Activated CD8-positive, alpha-beta memory T cell treated with anti-CD3 and anti-CD28 coated beads, Interleukin-2, amount 50 U/mL, for 1 hour (primary cell): ENCODE measurements around the gene LSMEM2.
A peak's percentile ranks its signal among the peaks of the same experiment; 100 is the strongest.
"Not testable (repeated sequence)": the region's sequence is repeated elsewhere in the genome, so short reads cannot be mapped to it uniquely, and the experiment has no call there.

Experiments
- DNase-seq: peaks from one replicate; pipeline ENCODE4 v3.0.0-alpha.2; 2020; ENCODE audit errors: extremely low read depth

LSMEM2 gene

DNA sequence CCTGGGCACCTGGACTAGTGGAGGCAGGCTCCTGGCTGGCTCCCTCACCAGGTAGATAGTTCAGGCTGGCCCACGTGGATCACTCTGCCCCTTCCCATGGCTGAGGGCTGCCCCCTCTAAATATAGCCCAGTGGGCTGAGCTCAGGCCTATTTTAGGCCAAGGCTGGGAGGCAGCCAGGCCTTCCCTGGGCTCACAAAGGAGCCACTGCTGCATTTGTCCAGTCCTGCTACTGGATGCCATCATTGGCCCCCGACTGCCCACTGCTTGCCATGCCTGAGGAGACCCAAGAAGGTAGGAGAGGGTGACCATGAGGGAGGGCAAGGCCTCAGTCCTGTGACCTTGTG lies at the start of gene LSMEM2:
TSS of gene LSMEM2 (plus strand) at position 208 of the 345 bp plus-strand sequence. CDS start at position 235, 27 bp downstream.
- no peak for DNase-seq

DNA sequence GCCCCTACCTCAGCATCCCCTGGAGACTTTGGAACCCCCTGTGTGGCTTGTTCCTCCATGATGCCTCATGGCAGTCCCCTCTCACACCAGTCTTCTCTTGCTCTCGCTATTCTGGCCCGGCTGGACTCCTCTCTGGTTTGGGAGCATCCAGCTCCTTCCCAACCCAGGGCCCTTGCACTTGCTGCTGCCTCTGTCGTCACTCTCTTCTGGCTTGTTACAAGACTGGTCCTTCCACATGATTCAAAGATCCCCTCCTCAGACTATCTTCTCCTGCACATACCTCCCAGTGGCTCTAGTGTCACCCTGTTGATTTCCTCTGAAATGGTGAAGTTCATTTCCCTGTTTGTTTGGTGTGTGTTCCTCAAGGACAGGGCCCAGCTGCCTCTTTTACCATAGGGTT lies 49.4 kb upstream of the LSMEM2 start:
- no peak for DNase-seq

DNA sequence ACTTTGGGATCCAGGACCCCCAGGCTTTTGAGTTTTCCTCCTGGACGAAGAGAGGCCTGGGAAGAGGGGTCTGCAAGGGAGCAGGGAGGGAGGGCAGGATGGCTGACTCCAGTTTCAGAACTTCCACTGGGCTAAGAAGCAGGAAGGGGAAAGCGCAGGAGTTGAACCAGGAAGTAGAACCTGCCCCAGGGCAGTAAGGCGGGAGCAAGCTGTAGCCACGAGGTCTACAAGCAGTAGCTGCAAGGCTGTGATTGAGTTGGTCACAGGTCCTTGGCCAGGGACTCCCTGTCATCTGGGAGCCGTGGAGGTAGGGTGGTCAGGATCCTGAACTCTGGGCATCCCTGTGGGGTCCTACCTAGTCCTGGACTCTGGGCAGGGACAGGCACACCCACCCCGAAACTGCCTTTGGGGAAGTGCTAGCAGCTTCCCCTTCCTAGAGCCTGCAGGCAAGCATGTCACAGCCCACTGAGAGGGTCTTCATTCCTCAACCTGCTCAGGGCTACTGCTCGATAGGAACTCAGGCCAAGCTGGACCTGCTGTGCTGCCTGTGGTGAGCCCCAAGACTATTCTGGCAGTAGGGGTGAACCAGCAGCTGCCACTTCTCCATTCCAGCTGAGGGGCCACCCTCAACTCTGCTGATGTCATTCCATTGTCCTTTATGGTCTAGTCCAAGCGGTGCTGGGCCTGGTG lies 48.6 kb upstream of the LSMEM2 start:
- DNase-seq: no peak

DNA sequence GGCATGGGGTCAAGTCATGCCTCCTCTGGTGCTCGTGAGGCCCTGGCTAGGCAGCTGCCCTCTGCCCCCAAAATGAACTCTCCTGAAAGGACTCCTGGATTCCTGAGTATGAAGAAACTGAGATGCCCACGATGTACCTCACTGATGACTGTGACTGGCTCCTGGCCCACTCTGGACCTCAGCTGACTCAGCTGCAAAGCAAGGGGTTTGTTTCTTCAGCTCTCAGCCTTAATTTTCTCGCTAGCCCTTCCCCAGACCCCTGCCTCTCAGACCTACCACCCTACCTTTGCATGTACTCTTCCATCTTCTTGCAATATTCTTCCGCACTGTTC lies 48.1 kb upstream of the LSMEM2 start:
- no peak for DNase-seq

DNA sequence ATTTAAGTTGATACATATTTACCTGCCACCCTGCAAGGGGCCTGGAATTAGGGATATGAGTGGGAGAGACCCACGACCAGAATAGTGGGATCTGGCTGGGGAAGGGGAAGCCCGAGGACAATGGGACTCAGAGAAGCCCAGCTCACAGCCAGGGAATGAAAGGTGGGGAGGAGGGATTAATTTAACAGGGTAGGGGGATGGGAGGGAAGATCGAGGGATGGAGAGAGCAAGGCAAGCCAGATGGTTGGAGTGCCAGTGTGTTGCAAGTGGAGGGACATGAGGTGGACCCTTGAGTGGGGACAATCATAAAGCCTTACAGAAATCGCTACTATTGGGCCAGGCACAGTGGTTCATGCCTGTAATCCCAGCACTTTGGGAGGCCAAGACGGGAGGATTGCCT lies 47.3 kb upstream of the LSMEM2 start:
- no peak for DNase-seq

DNA sequence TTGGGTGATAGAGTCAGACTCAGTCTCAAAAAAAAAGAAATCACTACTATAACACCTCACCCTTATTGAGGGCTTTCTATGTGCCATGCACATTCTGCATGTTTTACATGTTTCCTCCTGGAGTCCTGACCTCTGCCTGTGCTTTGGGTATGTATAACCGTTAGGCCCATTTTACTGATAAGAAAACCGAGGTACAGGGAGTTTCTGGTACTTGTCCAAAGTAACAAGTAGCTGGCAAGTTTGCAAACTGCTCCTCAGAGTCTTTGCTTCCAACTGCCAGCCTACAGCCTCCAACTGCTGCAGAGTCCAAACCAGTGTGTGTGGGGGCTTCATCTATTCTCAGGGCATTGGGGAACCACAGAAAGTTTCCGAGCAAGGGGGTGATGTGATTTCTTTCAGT lies 46.6 kb upstream of the LSMEM2 start:
- DNase-seq: no peak

DNA sequence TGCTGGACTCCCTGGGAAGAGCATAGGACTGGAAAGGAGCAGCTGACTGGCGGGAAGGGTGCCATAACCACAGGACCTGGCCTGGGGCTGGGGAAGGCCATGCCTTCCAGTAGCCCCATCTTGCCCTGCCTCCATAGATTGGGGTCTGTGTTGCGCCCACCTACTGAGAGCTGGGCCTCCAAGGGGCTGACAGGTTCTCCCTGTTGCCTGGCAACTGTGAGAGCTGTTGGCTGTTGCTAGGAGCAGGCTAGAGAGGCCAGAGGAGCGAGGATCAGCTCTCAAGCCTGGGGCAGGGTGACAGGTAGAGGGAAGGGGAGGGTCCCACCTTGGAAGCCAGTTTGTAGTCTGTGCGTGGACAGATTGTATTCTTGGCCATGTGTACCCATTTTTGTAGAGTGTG lies 45.7 kb upstream of the LSMEM2 start:
- no peak for DNase-seq

DNA sequence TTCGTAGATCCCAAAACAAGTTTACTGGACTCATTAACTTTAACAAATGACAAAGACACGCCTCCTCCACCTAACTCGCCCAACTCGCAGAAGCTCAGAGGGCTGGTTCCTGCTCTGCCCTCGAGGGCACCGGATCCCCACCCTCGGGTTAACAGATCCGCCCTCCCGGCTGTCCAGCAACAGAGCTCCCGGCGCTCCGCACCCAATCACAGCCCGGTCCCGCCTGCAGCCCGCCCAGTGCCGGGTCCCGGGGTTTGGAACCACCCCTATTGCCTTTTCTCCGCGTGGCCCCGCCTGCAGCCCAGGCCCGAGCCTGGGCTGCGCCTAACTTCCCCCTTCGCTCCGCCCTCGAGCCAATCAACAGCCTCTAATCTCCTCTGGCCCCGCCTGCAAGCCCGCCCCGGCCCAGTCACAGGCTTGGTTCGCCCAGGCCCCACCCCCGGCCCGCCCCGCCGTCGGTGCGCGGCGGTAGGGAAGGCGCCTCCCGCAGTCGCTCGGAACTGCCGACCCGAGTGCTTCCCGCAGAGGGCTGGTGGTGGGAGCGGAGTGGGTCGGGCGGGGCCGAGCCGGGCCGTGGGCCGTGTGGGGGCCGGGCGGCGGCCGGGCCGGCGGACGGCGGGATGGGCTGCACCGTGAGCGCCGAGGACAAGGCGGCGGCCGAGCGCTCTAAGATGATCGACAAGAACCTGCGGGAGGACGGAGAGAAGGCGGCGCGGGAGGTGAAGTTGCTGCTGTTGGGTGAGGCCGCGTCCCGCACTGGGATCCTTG lies 43.0 kb upstream of the LSMEM2 start, which contains the start of gene GNAI2:
TSS of gene GNAI2 (plus strand) at position 489 of the 768 bp plus-strand sequence. CDS start at position 621, 132 bp downstream.
- DNase-seq: peak; percentile 96

DNA sequence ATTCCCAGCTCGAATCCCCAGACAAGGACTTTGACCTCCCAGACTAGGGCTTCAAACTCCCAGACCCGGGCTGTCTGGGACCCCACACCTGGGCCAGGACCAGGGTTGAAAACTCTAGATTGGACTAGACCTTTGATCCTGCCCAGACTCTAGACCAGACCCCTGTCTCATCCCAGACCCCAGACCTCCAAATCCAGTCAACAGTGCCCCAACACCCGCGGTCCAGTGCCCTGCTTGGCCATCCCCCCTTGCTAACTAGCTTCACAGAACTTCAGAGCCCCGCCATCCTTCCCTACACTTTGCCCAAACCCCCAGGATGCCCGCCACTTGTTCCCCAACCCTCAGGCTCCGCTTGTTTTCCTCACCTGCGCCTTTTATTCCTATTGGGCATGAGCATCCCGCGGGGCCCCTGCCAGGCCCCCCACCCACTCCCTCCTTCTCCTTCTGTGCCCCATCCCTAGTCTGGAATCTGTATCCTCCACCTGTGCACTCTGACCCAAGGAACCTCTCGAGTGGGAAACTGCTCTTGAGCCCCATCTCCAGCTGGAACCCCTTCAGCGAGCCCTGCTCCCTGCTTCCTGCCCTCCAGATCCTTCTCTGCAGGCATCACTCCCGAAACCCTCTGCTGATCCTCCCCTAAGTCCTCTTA lies 42.3 kb upstream of the LSMEM2 start:
- no peak for DNase-seq

DNA sequence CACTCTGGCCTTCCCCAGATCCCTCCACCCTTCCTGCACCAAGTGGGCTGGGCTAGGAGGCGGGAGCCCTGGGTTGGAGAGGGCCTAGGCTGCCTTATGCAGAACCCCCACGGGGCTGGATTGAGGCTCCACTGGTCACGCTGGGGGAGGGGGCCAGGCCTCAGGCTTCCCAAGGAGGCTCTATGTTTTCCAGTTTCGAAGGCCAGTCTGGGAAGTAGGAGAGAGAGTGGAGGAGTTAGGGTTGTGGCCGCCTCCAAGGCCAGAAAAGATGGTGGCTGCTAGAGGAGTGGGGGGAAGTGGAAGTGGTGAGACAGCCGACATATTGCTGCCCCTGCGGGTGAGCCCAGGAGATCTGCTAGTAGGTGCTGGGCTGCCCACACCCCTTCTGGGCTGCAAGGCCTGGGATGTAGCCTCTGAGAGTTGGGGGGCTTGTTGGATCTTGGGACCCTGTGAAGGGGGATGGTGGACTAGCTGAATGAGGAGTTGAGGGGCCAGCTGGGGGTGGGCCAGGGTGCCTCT lies 41.7 kb upstream of the LSMEM2 start:
- DNase-seq: no peak

DNA sequence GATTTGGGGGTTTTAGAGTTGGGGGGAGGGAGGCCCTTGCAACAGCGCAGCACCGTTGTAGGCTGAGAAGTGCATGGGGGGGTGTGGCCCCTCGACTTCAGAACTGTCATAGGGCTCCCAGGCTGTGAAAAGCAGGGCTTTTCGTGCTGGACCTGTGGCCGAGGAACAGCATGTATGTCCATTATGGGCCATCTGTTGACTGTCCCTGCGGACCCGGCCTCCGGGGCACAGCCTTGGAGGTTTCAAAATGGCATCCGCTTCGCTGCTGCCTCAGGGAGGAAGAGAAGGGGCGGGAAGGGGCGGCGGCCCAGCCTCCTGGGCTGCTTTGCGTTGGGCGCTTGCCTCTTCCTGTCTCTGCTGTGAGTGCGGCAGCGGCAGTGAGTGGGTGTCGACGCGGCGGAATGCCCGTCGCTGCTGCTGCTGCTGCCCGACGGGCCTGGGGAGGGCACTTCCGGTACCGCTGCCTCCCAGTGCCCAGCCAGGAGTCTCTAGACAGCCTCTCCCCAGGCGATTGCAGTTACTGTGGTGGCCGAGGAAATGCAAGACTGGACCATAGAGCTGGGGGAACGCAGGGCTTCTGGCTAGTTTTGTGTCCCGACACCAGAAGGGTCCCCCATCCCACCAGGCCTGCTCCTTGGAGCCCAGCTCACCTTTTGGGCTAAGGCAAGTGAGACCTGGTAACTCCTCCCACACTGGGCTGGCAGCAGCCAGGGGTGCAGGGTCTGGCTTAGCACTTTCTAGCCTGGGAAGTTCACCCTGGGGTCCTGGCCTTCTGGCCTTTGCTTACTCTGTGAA lies 40.9 kb upstream of the LSMEM2 start:
- peak; percentile 59 for DNase-seq

DNA sequence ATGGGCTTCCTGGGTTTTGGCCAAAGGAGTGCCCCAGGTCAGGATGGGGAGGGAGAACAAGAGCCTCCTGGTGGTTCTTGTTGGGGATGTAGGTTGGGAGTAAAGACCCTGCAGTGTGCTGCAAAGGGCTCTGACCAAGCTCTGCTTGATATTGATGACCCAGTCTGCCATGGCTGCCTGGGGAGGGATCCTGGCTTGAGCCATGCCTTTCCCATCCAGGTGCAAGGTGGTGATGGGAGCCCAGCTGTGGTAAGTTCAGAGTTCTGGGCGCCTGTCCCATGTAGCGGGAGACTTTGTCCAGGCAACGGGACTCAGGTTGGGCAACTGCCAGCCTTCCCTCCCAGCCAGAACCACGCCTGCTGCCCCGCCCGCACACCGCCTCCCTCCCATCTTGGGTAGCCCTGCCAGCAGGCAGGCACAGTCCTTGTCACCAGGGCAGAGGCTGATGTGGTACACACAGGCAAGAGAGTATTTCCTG lies 40.3 kb upstream of the LSMEM2 start:
- no peak for DNase-seq

DNA sequence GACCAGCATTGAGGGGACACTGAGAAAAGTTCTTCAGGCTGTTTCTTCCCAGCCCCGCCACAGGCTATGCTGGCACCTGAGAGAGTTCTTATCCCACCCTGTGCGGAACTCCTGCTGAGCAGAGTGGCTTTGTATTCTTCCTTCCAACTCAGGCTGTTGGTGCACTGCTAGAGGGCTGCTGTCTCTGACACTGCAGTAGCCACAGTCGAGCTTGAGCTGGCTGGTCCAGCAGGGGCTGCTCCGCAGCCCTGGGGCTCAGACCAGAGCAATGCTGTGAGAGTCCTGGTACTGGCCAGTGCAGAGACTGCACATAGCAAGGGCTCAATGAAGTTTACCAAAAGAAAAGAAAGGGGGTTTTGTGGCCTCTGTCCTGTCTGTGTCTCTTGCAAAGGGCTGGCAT lies 39.2 kb upstream of the LSMEM2 start:
- no peak for DNase-seq

DNA sequence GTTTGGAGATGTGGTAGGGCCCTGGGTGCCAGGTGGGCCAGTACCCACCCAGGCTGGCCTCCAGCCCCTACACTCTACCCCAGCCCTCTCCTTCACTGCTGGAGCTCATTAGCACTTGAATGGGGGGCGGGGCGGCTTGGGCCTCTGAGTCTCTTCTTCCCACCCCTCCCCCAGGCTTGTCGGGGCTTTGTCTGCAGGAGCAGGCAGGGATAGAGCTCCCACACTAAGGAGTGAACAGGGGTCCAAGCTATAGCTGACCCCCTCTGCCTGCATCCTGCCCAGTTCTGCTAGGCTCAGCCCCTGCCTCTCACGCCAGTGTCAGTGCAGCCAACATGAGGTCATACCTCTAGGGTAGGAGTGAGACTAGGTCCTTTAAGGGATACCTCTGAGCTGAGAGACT lies 37.7 kb upstream of the LSMEM2 start:
- DNase-seq: no peak

DNA sequence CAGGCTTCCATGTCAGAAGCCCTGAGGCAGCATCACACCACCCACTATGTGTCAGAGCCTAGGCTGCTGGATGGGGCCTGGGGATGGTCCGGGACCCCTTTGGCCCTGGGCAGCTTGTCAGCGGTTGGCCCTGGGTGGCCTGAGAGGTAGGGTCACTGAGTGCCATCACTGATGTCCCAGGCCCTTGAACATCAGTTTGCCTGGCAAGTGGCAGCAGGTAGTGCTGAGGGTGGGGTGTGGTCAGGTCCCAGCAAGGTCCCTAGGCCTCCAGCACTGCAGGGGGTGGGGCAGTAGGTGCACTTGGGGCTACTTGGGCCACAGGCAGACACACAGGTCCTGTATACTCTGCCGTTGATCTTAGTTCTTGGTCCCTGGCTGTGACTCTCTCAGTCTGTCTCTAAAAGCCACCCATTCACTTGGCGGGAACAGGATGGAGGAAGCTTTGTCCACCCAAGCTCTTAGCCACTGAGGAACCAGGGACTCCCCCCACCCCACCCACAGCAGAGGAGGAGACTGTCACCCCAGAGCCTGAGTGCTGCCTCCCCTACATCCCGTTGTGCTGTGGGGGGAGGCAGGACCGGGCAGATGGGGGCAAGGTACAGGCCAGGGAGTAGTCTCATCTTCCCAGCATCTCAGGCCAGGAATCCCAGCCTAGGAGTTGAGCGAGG lies 37.0 kb upstream of the LSMEM2 start:
- DNase-seq: no peak

DNA sequence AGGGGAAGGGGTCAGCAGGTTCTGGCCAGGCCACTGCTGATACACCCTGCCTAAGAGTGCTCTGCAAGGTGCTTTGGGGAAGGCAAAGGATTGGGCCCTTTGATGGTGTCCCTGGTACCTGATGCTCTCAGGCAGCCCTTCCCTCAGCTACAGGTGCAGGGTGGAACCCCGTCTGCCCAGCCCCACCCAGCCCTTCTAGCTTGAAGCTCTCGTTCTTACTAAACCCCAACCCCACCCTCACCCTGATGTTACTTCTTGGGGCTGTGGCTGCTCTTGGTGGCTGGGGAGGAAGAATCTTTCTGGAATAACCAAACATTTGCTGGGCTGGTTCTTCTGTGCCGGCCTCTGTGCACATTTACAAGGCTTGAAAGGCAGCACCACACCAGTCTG lies 36.5 kb upstream of the LSMEM2 start:
- no peak for DNase-seq

DNA sequence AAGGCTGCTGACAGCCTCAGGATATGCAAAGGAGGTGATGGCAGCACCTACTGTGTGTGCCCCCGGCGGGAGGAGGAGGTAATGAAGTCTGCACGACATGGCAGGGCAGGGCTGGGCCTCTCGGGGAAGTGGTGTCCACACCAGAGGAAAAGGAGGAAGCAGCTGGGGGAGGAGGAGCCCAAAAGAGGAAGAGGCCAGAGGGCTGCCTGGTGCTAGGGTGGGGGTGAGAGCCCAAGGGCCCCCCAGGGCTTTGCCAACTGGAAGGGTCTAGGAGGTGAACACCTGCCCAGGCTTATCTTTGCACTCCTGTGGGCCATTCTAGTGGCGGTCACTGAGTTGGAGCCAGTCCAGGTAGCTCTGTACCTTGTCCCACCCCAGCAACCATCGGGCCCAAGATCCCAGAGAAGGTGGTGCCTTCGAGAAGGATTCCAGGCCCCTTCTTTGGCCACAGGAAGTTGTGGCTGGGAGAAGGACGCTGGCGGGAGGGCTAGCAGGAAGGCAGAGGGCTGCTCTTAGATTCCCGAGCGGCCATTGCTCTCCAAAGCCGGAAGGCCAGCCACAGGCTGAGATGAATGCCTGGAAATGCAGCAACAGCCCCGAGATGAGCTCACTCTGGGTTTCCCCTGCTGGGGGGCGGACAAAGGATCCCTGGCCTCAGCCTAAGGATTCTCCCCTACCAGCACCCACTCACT lies 35.9 kb upstream of the LSMEM2 start:
- no peak for DNase-seq

DNA sequence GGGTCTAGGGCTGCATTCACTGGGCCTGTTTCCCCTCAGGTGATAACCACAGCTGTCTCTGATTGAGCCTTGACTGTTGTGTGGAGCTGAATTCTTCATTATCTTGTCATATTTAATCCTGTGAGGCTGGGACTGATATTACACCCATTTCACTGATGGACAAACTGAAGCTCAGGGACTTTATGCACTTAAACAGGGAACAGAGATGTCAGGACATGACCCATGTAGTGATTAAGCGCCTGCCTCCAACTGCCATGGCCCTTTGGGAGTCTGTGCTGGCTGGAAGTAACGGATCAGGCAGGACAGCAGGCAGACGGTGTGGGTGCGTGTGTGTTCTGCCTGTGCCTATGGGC lies 35.4 kb upstream of the LSMEM2 start:
- no peak for DNase-seq

DNA sequence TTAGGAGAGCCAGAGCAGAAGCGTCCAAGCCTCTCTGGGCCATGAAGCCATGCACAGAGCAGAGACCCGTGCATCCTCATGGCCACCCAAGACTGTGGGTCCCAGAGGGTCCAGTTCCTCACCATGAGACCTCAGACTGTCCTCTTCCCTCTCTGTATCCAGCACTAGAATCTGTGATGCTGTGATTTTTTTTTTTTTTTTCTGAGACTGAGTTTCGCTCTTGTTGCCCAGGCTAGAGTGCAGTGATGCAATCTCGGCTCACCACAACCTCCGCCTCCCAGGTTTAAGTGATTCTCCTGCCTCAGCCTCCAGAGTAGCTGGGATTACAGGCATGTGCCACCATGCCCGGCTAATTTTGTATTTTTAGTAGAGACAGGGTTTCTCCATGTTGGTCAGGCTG lies 34.1 kb upstream of the LSMEM2 start:
- DNase-seq: not testable (repeated sequence)

DNA sequence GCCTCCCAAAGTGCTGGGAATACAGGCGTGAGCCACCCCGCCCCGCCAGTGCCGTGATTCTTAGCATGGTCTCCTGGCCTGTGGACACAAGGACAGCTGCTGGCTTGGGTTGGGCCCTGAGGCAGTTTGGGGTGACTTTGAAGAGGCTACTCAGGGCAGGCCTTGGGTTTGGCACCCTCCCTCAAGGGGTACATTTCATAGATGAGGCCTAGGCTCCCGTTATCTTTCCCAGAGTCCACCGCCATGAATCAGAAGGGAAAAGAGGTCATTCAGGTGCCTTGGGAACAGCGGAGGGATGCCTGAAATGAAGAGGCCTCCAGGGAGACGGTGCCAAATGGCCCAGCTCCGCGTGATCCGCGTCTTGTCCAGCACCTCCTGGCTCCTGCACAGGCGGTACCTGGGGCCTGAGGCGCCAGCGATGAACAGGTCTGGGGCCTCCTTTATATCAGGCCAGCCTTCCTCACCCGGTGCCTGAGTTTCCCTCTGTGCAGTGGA lies 33.6 kb upstream of the LSMEM2 start:
- no peak for DNase-seq
